NCI-H526 treated with DMSO at 0.1 percent for 48 hours (cell line): ENCODE measurements around the gene LRRC74B.
"Not testable (repeated sequence)": the region's sequence is repeated elsewhere in the genome, so short reads cannot be mapped to it uniquely, and the experiment has no call there.

Source experiments
- DNase-seq: peaks from one replicate; lab custom pipeline; 2025; lab: John Stamatoyannopoulos, UW

Gene LRRC74B

GRCh38 chr22:21054714-21055563, 9.2 kb downstream of the LRRC74B start:
- DNase-seq, result no peak

DNA sequence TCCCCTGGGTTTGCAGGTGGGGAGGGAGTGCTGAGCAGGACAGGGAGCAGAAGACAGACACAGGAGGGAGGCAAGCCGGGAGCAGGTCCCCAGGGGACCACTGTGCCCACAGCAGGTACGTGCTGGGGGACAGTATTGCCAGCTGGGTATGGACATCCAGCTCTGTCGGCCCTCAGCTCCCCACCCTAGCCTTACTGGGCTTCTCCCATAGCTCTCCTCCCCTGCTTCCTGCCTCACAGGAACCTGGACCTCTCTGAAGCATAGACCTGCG, 9.8 kb downstream of the LRRC74B start:
- DNase-seq, result no peak

DNA sequence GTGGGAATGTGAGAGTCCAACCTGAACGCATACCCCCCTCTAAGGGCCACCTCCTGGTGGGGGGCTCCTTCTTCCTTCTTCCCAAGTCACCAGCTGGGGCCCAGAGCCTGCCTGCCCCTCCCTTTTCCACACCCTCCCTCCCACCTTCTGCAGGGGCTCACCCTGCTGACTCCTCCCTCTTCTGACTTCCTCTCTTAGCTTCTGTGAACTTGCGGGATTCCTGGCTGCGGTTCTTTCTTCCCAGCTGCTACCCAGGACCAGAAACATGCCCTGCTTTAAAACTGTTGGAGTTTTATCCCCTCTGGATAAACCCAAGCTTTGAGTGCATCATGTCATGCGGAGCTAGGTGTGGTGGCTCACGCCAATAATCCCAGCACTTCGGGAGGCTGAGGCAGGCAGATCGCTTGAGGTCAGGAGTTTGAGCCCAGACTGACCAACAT, 10.2 kb downstream of the LRRC74B start:
- no peak for DNase-seq

- DNase-seq, result not testable (repeated sequence)
These were observed 14.6 kb downstream of the LRRC74B start for GRCh38 chr22:21060363-21060762.

- DNase-seq, result not testable (repeated sequence)
These were observed 16.0 kb downstream of the LRRC74B start for GRCh38 chr22:21061660-21062321.

GRCh38 chr22:21064425-21064824, 18.7 kb downstream of the LRRC74B start:
- not testable (repeated sequence) for DNase-seq

DNA sequence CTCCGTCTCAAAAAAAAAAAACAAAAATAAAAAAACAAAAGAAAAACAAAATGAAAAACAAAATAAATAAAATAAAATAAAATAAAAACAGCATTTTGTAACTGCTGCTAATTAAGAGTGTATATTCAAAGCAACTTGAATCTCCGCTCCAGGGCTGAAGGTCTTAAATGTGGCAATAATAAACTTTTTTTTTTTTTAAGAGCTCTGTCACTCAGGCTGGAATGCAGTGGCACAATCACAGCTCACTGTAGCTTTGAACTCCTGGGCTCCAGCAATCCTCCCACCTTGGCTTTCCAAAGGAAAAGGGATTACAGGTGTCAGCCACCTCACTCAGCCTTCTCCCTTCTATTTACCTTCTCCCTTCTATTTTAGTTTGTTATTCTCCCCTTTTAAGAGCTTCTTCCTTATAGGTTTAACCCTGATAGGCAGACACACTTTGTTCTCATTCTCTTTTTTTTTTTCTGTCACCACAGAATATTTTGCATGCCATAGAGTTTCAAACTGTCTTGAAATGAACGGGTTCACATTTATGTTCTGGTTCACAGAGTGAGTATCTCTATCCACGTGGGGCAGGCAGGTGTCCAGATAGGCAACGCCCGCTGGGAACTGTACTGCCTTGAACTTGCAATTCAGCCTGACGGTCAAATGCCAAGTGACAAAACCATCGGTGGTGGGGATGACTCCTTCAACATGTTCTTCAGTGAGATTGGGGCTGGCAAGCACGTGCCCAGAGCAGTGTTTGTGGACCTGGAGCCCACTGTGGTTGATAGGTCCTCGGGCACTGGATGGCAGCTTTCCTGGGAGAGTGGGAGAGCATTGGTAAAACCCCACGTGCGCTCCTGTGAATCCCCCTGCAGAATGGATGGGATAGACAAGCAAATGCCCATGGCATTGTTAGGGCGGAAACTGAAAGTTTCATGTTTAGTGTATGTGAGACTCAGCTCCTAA, 19.4 kb downstream of the LRRC74B start:
- no peak for DNase-seq

GRCh38 chr22:21067075-21067900, 21.5 kb downstream of the LRRC74B start:
- DNase-seq, result no peak

DNA sequence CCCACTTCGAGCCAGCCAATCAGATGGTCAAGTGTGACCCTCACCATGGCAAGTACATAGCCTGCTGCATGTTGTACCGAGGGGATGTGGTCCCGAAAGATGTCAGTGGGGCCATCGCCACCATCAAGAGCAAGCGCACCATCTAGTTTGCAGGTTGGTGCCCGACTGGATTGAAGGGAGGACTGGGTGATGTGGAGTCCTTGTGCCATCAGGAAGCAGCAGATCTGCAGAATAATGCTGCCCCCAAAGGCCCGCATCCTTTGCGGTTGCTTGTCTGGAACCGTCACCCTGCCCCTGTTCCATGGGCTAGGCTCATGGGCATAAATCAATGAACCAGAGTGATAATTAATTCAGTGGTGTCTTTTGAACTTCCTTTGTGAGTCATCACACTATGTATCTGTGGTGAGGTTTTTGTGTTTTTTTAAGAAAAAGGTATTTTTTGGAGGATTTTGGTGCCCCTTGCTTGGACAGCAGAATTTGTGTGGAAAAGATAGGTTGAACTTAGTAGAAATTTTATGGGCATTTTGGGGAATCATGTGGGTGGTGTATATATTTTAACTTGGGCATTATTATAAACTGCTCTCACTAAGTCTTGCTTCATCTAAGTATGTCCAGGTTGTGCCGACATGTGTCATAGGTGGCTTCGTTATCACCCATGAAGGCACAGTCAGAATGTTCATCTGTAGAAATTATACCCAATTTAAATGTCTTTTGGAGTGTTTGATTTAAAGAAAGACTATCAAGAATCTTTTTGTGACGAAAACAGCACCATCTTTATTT, 22.3 kb downstream of the LRRC74B start:
- DNase-seq, result no peak

GRCh38 chr22:21068681-21069276, 23.0 kb downstream of the LRRC74B start:
- no peak for DNase-seq

GRCh38 chr22:21069375-21069774, 23.6 kb downstream of the LRRC74B start:
- no peak for DNase-seq

- no peak for DNase-seq
These were observed 25.2 kb downstream of the LRRC74B start for GRCh38 chr22:21070690-21071615.

DNA sequence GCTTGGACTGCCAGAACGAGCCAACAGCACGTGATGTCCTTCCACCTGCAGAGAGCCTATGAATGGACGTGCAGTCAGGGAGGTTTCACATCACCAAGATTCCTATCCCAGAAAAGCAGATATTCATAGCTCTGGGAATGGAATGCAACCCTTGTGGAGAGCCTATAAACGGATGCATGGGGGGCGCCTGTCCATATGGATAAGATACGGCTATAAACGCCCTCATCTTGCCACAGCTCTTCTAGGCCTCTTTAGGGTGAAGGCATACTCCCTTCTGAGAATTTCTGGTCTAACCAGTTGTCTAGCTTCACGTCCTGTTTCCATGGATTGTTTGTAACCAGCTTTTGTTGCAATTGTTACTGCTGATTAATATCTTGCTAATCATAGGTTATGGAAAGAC, 26.1 kb downstream of the LRRC74B start:
- not testable (repeated sequence) for DNase-seq

DNA sequence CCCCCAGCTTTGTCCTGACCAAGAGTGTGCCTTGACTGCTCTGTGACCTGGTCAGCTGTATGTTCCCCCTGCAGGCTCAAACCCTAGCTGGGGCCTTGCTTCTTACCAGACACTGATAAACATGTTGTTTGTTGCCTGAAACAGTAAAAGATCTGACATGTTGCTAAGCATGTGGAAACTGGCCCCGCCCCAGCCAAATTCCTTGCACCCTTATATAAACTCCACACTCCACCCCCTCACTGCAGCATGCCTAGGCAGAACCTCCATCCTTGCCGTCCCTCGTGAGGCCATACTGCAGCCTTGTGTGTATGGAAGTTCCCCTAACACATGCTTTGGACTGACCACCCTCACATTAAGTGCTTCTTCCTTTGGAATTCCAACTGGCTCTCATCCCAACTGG, 27.3 kb downstream of the LRRC74B start:
- no peak for DNase-seq

- DNase-seq, result no peak
These were observed 27.7 kb downstream of the LRRC74B start for GRCh38 chr22:21073482-21073881.

GRCh38 chr22:21074102-21074715, 28.5 kb downstream of the LRRC74B start:
- no peak for DNase-seq

DNA sequence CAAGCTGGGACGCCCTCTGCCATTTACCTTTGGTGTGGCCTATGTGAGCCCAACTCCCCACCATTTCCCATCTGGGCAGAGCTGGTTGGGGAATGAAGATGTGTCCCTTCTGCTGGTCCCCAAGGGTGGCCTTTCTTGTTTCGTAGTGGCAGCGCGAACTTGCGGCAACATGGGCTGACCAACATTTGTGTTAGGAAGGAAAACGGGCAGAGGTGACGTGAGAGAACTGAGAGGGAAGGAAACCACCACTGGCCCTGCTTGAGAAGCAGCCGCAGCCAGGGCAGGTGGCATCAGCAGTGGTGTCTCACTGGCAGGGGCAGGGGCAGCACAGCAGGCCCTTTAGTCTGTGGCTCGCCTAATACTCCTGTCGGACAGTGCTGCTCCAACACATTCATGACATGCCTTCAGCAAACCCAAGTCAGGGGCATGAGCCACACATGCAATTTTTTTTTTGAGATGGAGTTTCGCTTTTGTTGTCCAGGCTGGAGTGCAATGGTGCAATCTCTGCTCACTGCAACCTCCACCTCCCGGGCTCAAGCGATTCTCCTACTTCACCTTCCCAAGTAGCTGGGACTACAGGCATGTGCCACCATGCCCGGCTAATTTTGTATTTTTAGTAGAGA, 29.9 kb downstream of the LRRC74B start:
- DNase-seq, result no peak

- no peak for DNase-seq
These were observed 31.3 kb downstream of the LRRC74B start for GRCh38 chr22:21076912-21077625.
